Hepatic stellate cell (primary cell): ENCODE data around the gene CSNK1D.

Experiments used
- DNase-seq: peaks from one replicate; pipeline ENCODE4 v3.0.0; 2011; ENCODE audit warnings: low spot score

Gene CSNK1D

GRCh38 chr17:82310877-82311276 lies 37.4 kb upstream of the CSNK1D start:
- DNase-seq, result no peak

- no peak for DNase-seq
Observed at GRCh38 chr17:82309656-82310570, 36.4 kb upstream of the CSNK1D start.

- no peak for DNase-seq
Observed at GRCh38 chr17:82305727-82306300, 32.3 kb upstream of the CSNK1D start.

- DNase-seq, result no peak
Observed at GRCh38 chr17:82304826-82305726, 31.6 kb upstream of the CSNK1D start.

- DNase-seq, result no peak
Observed at GRCh38 chr17:82303944-82304808, 30.7 kb upstream of the CSNK1D start.

GRCh38 chr17:82302991-82303943 lies 29.8 kb upstream of the CSNK1D start:
- no peak for DNase-seq

- DNase-seq, result no peak
Observed at GRCh38 chr17:82302568-82302963, 29.1 kb upstream of the CSNK1D start.

GRCh38 chr17:82301916-82302567 lies 28.5 kb upstream of the CSNK1D start:
- no peak for DNase-seq

- DNase-seq, result no peak
Observed at GRCh38 chr17:82301300-82301915, 27.9 kb upstream of the CSNK1D start.

- DNase-seq, result peak; percentile 78
Observed at GRCh38 chr17:82300707-82301270, 27.3 kb upstream of the CSNK1D start.

GRCh38 chr17:82300228-82300627 lies 26.7 kb upstream of the CSNK1D start:
- no peak for DNase-seq

- no peak for DNase-seq
Observed at GRCh38 chr17:82299452-82299851, 26.0 kb upstream of the CSNK1D start.

GRCh38 chr17:82298538-82299421 lies 25.3 kb upstream of the CSNK1D start:
- DNase-seq, result no peak

GRCh38 chr17:82297714-82298537 lies 24.4 kb upstream of the CSNK1D start:
- DNase-seq, result peak; percentile 99

GRCh38 chr17:82297280-82297713 lies 23.8 kb upstream of the CSNK1D start:
- no peak for DNase-seq

GRCh38 chr17:82296511-82297279 lies 23.2 kb upstream of the CSNK1D start:
- DNase-seq, result no peak
